LoVo (cell line): ENCODE measurements around the gene PRKCE.

Source experiments
- DNase-seq: peaks from one replicate; pipeline ENCODE4 v3.0.0-alpha.2; 2016; ENCODE audit warnings: low spot score

The PRKCE gene

DNA sequence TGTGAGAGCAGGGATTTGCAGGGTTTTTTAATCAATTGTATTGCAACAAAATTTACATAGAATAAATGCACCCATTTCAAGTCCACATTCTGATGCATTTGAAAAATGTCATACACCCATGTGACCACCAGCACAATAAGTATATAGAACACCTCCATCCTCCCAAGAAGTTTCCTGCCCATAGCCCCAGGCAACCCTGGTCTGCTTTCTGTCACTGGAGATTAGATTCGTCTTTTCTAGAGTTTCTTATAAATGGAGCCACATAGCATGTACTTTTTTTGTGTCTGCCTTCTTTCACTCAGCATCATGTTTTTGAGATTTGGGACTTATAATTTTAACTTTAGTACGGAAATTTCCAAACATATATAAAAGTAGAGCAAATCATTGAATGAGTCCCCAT lies 518.6 kb downstream of the PRKCE start:
- DNase-seq = no peak

DNA sequence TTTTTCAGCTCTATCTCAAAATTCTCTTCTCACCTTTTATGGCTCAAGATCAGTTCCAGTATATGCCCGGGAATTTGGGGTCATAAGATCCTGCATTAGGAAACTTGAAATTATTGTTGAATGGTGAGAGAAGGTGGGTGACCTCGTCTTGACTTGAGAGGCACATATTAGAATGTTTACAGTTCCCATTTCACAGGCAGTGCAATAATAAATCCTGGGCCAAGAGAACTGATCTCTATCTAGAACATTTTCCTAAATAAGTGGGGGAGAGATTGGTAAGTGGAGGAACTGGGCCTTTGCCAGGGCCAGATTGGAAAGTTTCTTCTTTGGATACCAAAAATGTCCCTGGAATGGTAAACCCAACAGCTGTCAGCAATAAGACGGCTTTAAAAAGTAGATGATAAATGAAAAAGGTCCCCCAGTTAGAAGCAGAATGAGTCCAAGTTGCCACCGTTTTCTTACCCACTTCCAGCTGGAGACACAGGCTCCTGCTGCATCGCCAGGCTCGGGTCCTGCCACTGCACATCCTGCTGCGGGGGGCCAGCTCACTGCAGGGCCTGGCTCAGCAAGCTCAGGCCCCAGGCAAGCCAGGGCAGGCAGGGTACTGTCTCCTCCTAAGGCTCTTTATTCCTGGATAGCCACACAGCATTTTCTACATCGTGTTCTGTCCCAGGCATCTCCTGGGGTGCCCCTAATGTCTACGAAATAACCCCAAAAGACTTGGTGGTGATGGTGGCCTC lies 519.3 kb downstream of the PRKCE start:
- DNase-seq = no peak

DNA sequence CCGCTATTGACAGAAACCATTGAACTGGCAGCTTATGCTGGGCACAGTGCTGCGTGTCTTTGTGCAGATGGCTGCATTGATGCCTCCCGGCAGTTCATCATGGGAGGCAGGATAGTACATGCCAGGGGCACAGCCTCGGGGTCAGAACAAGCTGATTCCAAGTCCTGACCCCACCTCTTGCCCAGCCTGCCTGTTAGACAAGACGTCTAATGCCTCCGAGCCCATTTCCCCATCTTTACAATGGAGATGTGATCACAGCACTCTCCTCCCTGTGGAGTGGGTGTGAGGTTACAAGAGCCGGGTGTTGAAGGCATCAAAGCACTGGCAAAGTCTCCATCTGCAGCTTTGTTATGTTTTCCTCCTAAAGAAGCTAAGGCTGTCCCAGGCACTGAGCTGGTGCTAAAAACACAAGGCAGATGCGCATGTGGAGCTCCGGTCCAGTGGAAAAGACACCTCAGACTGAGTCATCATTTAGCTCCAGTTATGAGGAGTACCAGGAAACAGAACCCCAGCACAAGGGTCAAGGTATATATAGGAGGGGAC lies 520.0 kb downstream of the PRKCE start:
- peak; percentile 32 for DNase-seq

DNA sequence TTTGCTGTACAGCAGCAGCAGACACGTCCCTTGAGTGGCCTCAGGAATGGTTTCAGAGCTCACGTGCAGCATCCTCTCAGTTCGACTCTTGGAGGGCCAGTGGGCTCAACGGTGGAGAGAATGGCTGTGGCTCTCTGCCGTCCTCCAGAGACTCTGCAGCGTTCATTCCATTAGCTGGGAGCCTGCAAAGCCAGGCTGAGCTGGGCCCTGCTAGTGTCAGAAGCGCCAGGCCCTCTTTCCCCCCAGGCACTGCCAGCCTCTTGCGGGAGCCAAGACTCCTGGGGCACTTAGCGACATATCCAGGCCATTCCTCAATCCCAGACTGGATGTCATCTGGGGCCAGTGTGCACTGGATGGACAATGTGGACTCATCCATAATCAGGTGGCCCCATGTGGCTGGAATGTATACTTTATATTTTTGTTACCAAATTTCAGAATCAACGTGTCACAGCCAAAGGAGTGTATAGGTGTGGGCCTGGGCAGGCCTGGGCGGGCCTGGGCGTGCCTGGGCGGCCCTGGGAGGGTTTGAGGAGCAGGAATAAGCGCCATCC lies 520.6 kb downstream of the PRKCE start:
- DNase-seq = peak; percentile 48

DNA sequence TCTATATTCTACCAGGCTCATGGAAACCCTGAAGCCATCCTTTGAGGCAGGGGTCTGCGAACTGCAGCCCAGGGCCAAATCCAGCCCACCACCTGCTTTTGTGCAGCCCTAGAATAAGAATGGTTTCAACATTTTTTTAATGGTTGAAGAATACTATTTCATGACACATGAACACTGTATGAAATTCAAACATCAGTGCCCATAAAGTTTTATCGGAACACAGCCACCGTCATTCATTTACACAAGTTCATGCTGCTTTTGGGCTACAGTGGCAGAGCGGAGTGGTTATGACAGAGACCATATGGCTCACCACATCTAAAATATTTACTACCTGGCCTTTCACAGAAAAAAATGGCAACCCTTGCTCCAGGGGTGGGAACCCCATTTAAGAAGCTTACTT lies 521.6 kb downstream of the PRKCE start:
- no peak for DNase-seq

DNA sequence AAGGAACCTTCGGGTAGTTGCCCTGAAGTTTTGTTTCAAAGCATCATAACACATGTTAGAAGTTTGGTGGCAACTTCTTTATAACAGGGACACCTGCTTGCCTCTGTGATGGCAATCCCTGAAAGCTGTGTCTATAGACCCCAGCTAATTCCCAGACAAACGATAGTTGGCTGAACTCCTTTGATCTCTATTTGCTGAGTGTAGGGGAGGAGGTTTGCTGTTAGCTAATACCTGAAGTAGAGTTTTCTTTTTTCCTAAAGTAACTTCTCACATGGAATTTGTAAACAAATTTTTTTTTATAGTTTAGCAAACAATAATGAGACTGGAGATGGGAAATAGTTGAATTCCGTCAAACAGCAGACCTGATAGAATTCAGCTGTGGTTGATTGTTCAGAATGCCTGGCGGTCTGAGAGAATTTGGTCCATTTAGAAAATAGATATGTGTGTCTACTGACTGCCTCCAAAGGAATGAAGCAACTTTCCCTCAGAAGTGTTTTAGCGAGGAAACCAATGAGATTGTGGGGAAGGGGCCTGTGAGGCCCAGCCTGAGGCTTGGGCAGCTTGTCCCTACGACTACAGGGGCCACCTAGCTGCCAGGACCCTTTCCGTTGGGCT lies 522.3 kb downstream of the PRKCE start:
- no peak for DNase-seq

DNA sequence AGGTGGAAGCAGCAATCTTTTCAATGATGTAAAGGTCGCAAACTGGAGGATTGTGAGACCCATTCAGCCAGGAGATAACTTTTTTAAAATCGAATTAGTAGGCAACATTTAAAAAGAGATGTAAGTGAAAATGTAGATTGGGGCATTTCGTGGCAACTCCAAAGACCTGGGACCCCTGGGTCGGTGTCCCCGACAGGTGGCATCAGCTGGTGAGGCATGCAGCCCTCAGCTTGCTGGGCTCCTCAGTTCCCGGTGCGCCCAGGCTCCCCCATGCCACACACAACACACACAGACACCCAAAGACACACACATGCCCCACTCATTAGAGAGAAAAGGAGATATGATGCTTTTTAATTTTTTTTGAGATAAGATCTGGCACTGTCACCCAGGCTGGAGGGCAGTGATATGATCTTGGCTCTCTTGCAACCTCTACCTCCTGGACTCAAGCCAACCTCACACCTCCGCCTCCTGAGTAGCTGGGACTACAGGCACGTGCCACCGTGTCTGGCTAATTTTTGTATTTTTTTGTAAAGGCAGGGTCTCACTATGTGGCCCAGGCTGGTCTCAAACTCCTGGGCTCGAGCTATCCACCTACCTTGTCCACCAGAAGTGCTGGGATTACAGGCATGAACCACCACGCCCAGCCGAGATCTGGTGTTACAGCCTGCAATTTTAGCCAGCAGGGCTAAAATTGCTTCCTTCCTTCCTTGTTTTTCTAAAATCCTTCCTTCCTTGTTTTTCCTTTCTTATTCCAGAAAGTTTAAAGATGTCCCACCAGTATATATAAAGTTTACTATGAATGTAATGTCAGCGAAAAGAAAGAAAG lies 523.1 kb downstream of the PRKCE start:
- no peak for DNase-seq

DNA sequence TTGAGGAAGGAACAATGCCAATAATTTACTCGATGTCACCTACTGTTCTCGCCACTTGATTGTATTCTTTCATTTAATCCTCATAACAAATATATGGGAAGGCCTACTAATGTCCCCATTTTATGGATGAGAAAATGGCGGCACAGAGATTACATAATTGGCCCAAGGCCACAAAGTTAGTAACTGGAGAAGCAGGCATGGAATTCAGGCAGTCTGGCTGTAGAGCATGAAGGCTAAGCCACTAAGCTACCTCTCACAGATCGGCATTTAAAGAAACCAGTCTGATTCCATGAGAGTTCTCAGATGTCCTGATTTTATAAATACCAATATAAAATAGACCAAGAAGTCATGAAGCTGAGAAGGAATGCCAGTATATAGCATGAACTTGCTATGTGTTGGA lies 523.9 kb downstream of the PRKCE start:
- DNase-seq = no peak

DNA sequence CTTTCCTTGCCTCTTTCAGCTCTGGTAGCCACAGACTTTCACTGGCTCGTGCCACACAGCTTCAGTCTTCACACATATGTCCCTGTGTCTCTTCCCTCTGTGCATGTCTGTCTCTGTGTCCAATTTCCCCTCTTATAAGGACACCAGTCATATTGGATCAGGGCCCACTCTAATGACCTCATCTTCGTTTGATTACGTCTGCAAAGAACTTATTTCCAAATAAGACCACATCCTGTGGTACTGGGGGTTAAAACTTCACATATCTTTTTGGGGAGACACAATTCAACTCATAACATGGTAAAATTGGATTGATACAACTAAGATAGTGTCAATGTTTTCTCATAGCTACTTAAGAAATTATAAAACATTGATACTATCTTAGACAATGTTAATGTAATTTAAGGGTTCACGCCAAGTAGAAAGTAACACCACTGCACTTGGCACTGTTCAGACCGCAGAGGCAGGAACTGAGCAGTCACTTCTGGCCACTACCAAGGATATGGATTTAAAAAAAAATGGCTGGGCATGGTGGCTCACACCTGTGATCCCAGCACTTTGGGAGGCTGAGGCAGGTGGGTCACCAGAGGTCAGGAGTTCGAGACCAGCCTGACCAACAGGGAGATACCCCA lies 526.1 kb downstream of the PRKCE start:
- DNase-seq = no peak

DNA sequence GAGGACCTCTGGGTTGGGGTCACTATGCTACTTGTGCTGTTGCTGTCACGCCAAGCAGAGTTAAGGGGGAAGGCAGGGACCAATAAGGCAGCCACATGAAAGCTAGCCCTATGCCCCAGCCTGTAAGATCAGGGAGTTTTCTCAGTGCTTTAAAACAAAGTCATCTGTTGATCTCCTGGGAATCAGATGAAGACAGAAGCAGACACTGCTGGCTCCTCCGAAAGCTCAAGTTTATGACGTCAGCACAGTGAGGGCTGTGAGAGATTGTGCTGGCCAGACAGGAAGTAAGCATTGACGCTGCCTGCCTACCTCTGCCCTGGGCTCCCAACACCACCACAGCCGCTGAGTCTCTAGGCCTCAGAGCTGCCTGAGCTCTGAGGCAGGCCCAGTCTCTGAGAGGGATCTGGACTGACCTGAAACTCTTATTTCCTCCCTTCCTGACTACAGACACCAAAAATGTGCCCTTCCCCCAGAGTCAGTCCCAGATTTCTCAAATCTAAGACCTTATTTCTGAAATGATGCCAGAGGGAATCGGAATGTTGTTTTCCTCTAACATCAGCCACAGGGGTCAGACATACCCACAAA lies 527.7 kb downstream of the PRKCE start:
- no peak for DNase-seq

DNA sequence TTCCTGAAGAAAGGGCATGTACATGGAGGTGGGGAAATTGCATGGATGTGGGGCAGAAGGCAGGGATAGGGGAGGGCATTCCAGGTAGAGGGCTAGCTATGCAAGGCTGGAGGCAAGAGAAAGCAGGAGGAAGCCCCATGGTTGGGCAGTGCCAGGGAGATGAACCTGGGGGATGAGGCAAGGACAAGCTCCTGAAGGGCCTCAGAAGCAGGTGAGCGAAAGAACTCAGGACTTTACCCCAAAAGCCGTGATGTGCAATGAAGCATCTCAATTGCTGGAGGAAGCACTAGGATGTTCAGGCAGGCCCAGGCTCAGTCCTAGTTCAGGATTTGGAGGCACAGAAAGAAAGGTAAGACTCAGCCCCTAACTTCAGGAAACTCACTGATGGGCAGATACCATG lies 528.7 kb downstream of the PRKCE start:
- no peak for DNase-seq

DNA sequence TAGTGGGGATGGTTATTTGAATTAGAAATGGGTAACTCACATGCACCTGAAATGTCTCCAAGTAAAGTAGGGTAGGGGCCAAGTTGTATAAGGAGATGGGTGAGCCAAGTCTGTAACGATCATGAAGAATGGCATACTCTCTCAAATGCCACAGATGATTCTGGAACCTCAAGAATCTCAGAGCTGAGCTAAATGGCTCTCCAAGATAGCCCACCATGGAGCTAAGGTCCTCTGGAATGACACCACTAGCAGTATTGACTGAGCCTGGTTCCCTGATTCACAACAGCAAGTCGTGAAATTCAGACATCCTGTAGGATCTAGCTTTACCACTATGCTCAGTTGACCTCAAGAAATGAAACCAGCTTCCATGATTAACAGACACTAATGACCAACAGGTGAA lies 529.8 kb downstream of the PRKCE start:
- DNase-seq = no peak

DNA sequence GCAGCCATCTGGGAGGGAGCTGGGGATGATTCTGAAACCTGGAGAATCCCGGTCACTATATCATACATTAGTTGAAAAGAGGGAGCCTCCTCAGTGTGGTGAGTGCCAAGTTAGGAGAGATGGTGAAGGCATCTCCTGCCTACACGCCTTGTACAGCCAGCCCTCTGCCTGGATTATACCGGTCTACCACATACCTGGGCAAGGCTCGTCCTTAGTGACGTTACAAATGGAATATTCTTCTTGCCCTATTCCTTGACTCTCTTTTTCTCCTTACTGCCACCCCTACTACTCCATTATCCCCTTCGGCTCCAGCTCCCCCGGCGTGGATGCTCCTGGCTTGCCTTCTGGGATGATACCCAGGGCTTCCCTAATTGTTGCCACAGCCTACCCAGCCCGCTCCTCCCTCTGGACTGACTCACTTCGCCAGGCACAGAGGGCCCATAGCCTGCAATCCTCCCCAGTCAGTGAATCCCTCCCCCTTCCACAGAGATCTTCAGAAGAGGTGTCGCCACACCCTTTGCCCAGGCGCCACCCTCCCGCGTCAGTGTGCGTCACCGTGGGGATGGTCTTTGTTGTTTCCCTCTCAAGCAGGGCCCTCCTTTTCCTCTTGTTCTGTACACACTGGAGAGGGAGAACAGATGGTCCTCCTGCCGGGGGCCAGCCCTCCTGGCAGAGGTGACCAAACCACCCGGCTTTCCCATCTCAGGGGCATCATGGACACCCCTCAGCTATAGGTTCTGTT lies 530.5 kb downstream of the PRKCE start:
- DNase-seq = no peak

DNA sequence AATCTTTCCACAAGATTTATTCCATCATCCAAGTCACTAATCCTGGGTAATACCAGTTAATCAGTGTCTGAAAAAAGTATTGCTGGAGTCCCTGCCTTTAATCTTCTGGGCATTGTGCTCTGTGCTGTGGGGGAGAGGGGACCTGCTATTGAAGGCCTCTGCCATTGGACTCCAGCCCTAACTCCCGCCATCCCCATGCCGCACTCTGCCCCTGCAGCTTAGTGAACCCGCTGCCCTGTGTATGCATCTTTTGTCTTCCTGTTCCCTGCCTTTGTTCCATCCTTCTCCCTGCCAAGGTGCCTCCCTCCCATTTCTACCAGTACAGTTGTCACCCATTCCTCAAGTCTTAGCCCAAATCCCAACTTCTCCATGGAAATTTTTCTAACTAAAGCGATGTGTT lies 532.0 kb downstream of the PRKCE start:
- no peak for DNase-seq

DNA sequence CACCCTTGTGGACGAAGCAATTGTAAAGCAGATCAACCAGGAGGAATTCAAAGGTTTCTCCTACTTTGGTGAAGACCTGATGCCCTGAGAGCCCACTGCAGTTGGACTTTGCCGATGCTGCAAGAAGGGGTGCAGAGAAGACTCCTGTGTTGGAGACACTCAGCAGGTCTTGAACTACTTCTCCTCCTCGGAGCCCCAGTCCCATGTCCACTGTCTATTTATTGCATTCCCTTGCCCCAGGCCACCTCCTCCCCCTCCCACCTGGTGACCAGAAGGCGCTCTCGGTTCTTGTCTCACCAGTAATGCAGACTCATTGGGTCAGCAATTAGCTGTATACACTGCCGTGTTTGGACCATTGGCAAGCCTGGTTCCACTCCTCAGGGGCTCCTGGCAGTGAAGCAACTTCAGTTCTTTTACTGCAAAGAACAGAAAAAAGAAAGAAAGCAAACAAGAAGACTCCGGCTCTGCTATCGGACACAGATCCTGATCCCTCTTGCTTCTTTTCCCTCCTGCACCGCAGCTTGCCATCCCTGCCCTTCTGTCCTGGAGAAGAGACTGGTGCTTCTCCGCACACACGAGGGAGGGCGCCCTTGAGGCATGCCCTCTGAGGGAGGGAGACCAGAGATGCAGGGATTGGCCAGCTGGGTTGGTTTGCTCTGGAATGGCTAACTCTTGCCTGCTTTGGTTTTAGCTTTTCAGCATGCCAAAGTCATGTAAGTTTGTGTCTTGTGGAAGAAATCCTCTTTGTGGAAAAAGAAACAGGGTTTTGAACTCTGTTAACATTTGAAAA lies 533.5 kb downstream of the PRKCE start:
- no peak for DNase-seq

DNA sequence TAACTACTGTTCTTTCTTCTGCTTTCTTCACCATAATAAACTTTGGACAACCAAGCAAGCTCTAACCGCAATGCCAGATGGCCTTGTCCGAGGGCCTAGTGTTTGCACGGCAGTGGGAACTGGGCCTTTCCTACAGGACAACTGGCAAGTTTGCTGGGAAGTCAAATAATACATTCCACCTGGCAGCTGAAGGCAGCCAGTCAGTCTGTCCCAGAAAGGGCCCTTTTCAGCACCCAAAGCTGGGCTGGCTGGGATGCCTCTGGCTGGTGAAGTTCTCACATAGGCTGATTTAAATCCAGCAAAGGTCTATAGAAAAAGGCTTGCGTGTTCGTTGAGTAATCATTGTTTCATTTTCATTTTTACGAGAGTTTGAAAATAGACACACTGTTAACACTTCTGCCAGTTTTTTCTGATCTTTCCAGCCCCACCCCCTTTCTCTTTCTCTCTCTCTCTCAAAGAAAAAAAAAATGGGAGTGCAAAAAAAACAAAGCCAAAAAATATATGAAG lies 535.7 kb downstream of the PRKCE start:
- peak; percentile 18 for DNase-seq

DNA sequence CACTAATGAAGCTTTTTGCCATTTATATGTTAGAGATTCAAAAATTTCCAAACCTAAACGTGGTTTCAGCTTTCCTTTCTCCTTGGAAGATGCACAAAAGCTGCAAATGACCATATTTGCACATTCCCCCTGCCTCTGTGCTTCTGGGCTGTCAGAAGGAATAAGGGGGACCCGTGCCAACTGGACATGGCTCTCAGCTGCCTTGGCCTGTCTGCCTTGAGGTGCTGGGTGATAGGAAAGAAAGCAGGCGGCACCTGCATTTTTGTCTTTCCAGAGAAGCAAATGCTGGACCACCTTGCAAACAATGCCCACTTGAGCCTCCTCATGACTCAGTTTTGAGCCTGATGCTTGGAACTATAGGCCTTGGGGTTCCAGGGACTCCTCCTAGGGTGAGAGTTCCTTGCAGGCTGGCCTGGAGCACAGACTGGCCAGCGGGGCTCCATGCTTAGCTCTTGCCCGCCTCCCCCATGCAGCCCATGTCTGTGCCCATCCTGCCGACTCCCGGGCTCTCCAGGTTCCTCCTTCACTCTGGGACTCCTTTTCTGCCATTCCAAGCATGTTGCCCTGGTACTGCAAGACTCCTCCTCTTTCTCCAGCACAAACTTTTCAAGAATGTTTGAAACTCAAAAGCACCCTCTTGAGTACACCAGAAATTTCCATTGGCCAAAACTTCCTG lies 536.7 kb downstream of the PRKCE start:
- DNase-seq = no peak

DNA sequence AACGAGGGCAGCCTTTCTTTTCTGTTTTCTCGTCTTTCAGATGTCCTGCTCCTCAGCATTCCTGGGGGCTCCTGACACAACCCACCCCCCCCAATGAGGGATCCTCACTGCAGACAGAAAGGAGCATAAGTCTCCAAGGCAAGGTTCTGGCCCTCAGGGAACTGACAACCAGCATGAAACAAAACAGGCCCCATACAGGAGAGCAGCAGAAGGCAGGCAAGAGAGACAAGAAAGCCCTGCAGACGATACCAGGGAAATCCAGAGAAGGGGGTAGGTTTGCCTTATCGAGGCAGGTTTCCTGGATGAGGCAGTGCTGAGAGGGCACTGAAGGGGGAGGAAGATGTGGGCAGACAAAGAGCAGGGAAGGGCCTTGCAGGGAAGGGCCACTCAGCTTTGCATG lies 541.9 kb downstream of the PRKCE start:
- DNase-seq = no peak

DNA sequence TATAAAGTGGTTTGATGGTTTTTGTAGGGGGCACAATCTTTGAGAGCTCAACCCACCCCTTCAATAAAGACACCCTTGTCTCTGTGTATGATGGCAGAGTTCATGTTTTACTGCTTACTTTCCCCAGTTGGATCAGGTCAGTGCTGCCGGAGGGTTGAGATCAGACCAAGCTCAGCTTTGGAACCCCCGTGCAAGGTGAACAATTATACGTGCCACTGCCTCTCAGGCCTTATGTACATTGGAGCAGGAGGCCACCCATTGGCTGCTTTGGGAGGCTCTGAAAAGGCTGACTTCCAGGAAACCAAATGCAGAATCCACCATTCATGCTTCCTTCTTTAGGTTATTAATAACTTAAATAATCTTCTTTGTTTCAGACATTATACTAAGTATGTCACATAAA lies 542.4 kb downstream of the PRKCE start:
- no peak for DNase-seq
